Ovary (tissue), 9 donors: ENCODE data around the gene CMTM4. TPM values are rescaled to one million over a fixed set of nuclear protein-coding genes. Genes with fewer than 3 reads are reported as not detected.

Experiments used
- DNase-seq, 5 donors: peaks; one replicate each; pipeline ENCODE4 v3.0.0-alpha.2; 2019 to 2020
- H3K27ac ChIP-seq, 2 donors: fragments of 200-600 bp; one replicate each; pipeline versions ENCODE4 v1.5.1 to v1.8.0; 2019 to 2022
- H3K27me3 ChIP-seq: fragments of 200-600 bp; one replicate; pipeline ENCODE4 v1.8.0; 2022
- H3K36me3 ChIP-seq: fragments of 200-600 bp; sonication (generic); one replicate; pipeline ENCODE4 v1.5.1; 2019
- H3K4me1 ChIP-seq: one replicate; pipeline ENCODE4 v1.8.1; 2013; ENCODE audit warnings: mild to moderate bottlenecking, moderate library complexity; ENCODE audit not compliant: insufficient read depth
- H3K4me3 ChIP-seq: fragments of 200-600 bp; sonication (generic); one replicate; pipeline ENCODE4 v1.5.1; 2017
- H3K9me3 ChIP-seq, 2 donors: fragments of 200-600 bp in 1 of 2; sonication (generic) in 1 of 2; one replicate each; pipeline versions ENCODE4 v1.5.1 to v1.8.1; 2013 to 2019; ENCODE audit warnings: mild to moderate bottlenecking in 1 of 2, moderate library complexity in 1 of 2
- EP300 ChIP-seq: sonication (generic); formaldehyde crosslinking; IDR thresholded peaks from one replicate; pipeline ENCODE4 v1.6.1; 2017; ENCODE audit warnings: antibody characterized with exemption
- POLR2A ChIP-seq: fragments of 450-650 bp; IDR thresholded peaks from one replicate; pipeline ENCODE4 v1.6.1; 2017; ENCODE audit warnings: antibody characterized with exemption, mild to moderate bottlenecking, moderate library complexity
- WGBS, 3 donors: extraction: QIAGEN DNeasy Blood & Tissue Kit in 1 of 3; methylation state at CpG; one replicate each; pipeline versions ENCODE4 v1.1.5 to v1.1.7; 2013 to 2017; 5-methylcytosine and 5-hydroxymethylcytosine counted together
- intact Hi-C, 4 donors: fragments of 100-400 bp; cut with DNase I; formaldehyde crosslinking; loops; one replicate each; pipeline versions ENCODE4 v1.11.0 to v1.15.1; 2022 to 2023
- polyA plus RNA-seq, 2 donors: library from polyadenylated mRNA; stranded (reverse); fragments of 200-250 nt in 1 of 2; fragments of 350-450 nt in 1 of 2; fragmentation: Illumina TruSeq in 1 of 2; extraction: RNeasy Lipid Tissue Mini Kit (QIAGEN cat#74804) in 1 of 2; gene quantifications; one replicate each; pipeline ENCODE4 v1.2.3, GENCODE V29; 2013 to 2014
- total RNA-seq, 7 donors: library from RNA; depleted of rRNA in 2 of 7; stranded (reverse); fragments of >200 nt in 2 of 7; fragmentation: NEBNext Ultra II Directional in 3 of 7; extraction: Animal tissue kit (Norgen Biotek cat#: 25700) in 3 of 7; gene quantifications; one replicate each; pipeline versions ENCODE4 v1.1.0 to v1.2.4, GENCODE V29; 2016 to 2023
- TF ChIP-seq, protein P1 (sequence below), 3 donors: fragments of 450-650 bp in 2 of 3; fragments of 200-600 bp in 1 of 3; IDR thresholded peaks; one replicate each; pipeline versions ENCODE4 v1.5.1 to v1.8.0; 2016 to 2022; ENCODE audit warnings: antibody characterized with exemption in 3 of 3, mild to moderate bottlenecking in 1 of 3
- donor health status: DM: no; HTN: no; CAD: no; lungs with moderate emphysema.
- donor health status: DM: no; HTN: no; CAD: no.
- donor health status: Bipolar disorder and iron deficiency.
- donor health status: DM: yes; HTN: yes; CAD: no.
- donor health status: DM: no; HTN: no; CAD: no.
- donor health status: DM: yes; HTN: yes; CAD: no.

The CMTM4 gene
- total and polyA plus RNA-seq, 9 donors: 5.4 to 47.1 (median 13.1) TPM

DNA sequence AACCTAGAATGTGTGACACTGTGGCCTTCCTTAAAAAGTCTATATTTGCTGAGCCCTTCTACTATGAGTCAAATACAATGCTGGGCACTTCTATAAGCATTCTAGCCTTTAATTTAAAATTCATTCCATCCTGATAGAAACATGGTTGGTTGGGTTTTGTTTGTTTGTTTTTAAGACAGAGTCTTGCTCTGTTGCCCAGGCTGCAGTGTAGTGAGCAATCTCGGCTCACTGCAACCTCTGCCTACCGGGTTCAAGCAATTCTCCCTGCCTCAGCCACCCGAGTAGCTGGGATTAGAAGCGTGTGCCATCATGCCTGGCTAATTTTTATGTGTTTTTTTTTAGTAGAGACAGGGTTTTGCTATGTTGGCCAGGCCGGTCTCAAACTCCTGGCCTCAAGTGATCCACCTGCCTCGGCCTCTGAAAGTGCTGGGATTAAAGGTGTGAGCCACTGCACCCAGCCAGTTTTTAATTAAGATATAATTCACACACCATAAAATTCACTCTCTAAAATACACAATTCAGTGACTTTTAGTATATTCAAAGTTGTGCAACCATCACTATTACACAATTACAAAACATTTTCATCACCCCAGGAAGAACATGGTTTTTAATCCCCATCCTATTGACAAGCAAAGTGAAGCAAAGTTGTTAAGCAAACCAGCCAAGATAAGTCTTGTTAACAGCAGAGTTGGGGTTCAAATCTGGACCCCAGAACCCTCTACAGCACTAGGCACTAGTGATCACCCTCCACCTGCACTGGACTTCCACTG lies 42.8 kb downstream of the CMTM4 start:
- H3K9me3 ChIP-seq: no peaks in the 10 kb centered on the region
- TF ChIP-seq POLR2A: no peak
- TF ChIP-seq EP300: no peak
- TF ChIP-seq, protein P1, sequence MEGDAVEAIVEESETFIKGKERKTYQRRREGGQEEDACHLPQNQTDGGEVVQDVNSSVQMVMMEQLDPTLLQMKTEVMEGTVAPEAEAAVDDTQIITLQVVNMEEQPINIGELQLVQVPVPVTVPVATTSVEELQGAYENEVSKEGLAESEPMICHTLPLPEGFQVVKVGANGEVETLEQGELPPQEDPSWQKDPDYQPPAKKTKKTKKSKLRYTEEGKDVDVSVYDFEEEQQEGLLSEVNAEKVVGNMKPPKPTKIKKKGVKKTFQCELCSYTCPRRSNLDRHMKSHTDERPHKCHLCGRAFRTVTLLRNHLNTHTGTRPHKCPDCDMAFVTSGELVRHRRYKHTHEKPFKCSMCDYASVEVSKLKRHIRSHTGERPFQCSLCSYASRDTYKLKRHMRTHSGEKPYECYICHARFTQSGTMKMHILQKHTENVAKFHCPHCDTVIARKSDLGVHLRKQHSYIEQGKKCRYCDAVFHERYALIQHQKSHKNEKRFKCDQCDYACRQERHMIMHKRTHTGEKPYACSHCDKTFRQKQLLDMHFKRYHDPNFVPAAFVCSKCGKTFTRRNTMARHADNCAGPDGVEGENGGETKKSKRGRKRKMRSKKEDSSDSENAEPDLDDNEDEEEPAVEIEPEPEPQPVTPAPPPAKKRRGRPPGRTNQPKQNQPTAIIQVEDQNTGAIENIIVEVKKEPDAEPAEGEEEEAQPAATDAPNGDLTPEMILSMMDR (IDR thresholded peaks at IDR 0.05): no peak
- H3K4me3 ChIP-seq: no peak overlapping the region
- H3K4me1 ChIP-seq: peaks cover 2% of the 10 kb centered on the region
- WGBS, 3 donors: 96 to 97% (median 96%) methylated on average over 6 of the region's 6 CpGs
- no peaks in the 10 kb centered on the region for H3K27me3 ChIP-seq
- no peak overlapping the region for H3K27ac ChIP-seq
- no peak for DNase-seq
- H3K36me3 ChIP-seq: no peaks in the 10 kb centered on the region
- intact Hi-C loops: no loop called here

DNA sequence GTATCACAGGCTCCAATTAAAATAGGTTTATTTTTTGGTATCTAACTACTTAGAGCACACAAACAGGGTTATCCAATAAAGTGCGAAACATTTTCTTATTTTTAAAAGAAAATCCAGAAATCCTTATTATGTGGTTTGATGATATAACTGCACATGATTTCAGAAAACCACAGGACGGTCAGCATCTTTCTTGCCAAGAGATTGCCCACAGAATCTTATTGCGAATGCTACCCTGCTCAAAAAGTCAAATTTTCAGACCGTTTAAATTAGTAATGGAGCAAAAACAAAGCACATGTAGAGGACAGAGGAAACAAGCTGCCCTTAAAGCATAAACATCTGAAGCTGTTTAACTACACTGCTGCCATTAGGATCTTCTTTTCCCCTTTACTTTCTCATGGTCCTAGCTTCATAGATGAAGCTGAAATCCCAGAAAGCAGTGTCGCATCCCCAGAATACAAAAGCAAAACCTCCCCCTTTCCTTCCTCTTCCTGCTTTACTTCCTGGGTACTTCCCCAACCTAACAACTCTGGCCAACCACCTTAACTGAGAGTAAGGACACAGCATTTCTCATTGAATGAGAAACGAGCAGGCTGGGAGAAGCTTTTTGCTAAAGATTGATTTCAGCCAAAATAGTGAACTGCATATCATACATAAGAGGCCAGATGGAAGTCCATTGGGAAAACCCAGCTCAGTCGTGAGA lies 43.7 kb downstream of the CMTM4 start:
- WGBS, 3 donors: 64 to 72% (median 69%) methylated on average over 7 of the region's 7 CpGs
- no peaks in the 10 kb centered on the region for H3K27me3 ChIP-seq
- TF ChIP-seq POLR2A (no peak), EP300 (no peak)
- TF ChIP-seq, protein P1 (IDR thresholded peaks at IDR 0.05): no peak
- no peak overlapping the region for H3K4me3 ChIP-seq
- H3K9me3 ChIP-seq: no peaks in the 10 kb centered on the region
- no peak overlapping the region for H3K27ac ChIP-seq
- intact Hi-C loops: no loop called here
- H3K4me1 ChIP-seq: peaks cover 2% of the 10 kb centered on the region
- no peak for DNase-seq
- no peaks in the 10 kb centered on the region for H3K36me3 ChIP-seq

DNA sequence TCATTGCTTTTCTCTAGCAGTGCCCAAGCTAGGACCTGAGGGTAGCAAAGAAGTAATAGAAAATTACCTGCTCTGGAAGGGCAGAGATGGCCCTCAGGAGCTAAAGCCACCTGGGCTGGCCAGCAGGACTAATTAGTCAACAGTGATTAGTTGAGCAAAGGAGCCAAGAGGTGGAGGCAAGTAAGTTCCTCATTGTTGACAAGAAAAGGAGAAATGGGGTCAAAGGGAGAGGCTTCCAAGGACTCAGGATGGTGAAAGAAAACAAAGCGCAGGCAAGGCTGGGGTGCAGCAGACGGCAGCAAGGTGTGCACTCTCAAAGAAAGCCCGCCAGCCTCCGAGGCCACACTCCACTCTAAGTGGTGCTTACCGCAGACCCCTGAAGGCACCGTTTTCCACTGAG lies 44.6 kb downstream of the CMTM4 start:
- 90 to 98% (median 94%) methylated on average over 6 of the region's 6 CpGs for WGBS, 3 donors
- intact Hi-C loops: no loop called here
- no peak for TF ChIP-seq POLR2A
- TF ChIP-seq, protein P1 (IDR thresholded peaks at IDR 0.05): no peak
- no peak for TF ChIP-seq EP300

DNA sequence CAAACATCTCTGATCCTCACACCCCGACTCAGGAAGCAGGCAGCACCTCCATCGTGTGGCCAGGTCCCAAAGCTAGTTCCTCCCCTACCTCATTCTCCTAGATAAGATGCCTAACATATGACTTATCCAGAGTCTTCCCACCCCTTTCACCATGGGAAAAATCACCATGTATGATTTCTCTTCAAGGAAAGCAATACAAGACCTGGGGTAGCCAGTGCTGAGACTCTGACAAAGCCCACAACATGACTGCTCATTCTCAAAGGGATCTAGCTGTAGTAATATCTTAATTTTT lies 45.1 kb downstream of the CMTM4 start:
- Histone ChIP-seq H3K9me3 (no peaks in the 10 kb centered on the region), H3K4me1 (peaks cover 2% of the 10 kb centered on the region), H3K4me3 (no peak overlapping the region), H3K27ac (no peak overlapping the region), H3K27me3 (no peaks in the 10 kb centered on the region), H3K36me3 (no peaks in the 10 kb centered on the region)
- TF ChIP-seq EP300: no peak
- TF ChIP-seq, protein P1 (IDR thresholded peaks at IDR 0.05): no peak
- TF ChIP-seq POLR2A: no peak
- intact Hi-C loops: no loop called here
- DNase-seq: no peak
- WGBS, 3 donors: 37 to 53% (median 43%) methylated on average over 2 of the region's 2 CpGs

More for the DNA sequence above, 44.6 kb downstream of the CMTM4 start:
- no peaks in the 10 kb centered on the region for H3K9me3 ChIP-seq
- H3K27ac ChIP-seq: no peak overlapping the region
- no peak for DNase-seq
- no peaks in the 10 kb centered on the region for H3K36me3 ChIP-seq
- H3K27me3 ChIP-seq: no peaks in the 10 kb centered on the region
- H3K4me3 ChIP-seq: no peak overlapping the region
- peaks cover 2% of the 10 kb centered on the region for H3K4me1 ChIP-seq
